ENCODE measurements around the gene USP49. TPM values are rescaled to one million over a fixed set of nuclear protein-coding genes. Genes with fewer than 3 reads are reported as not detected.

USP49 gene
- total and polyA plus RNA-seq, 2 of the 13 experiments (the other 11 are each of a cell fraction or from before 2014, with no cell fraction given) = 2.9 to 4.3 TPM

GRCh38 chr6:41780551-41781365 lies 114.4 kb downstream of the USP49 start, which contains the start of gene PRICKLE4 (continued):
- no peak for TF ChIP-seq RARG (CRISPR knock-in tag; IDR thresholded peaks at IDR 0.05; ENCODE audit: low read depth)
- TF ChIP-seq NFYB (CRISPR knock-in tag; IDR thresholded peaks at IDR 0.05) = no peak
- TF ChIP-seq KDM6A (CRISPR knock-in tag; IDR thresholded peaks at IDR 0.05; ENCODE audit: low read depth) = no peak
- TF ChIP-seq ZMYM4 (CRISPR knock-in tag; IDR thresholded peaks at IDR 0.05) = 0 out of 2 replicates have a peak, but pooled peaks have one; percentile 30
- no peak for TF ChIP-seq ZBTB10 (CRISPR knock-in tag; IDR thresholded peaks at IDR 0.05; ENCODE audit: borderline replicate concordance)
- no peak for TF ChIP-seq HDAC6 (IDR thresholded peaks at IDR 0.05; ENCODE audit: low read depth, low read length)
- no peak for TF ChIP-seq ZNF619 (CRISPR knock-in tag; IDR thresholded peaks at IDR 0.05)
- no peak for TF ChIP-seq CENPT (CRISPR knock-in tag; IDR thresholded peaks at IDR 0.05; ENCODE audit: low read depth)
- no peak for TF ChIP-seq ZNF275 (CRISPR knock-in tag; IDR thresholded peaks at IDR 0.05; ENCODE audit: borderline replicate concordance)
- TF ChIP-seq DRAP1 (CRISPR knock-in tag; IDR thresholded peaks at IDR 0.05) = no peak
- no peak for TF ChIP-seq ZNF766 (CRISPR knock-in tag; IDR thresholded peaks at IDR 0.05; ENCODE audit: borderline replicate concordance)
- TF ChIP-seq ZBTB44 (CRISPR knock-in tag; IDR thresholded peaks at IDR 0.05) = no peak
- peak; percentile 29; the same call in 1 of the 2 replicates for TF ChIP-seq ZNF772 (CRISPR knock-in tag; IDR thresholded peaks at IDR 0.05)
- TF ChIP-seq MLLT10 (CRISPR knock-in tag; IDR thresholded peaks at IDR 0.05) = no peak
- TF ChIP-seq HES4 (CRISPR knock-in tag; IDR thresholded peaks at IDR 0.05; ENCODE audit: borderline replicate concordance) = no peak
- TF ChIP-seq ISX (CRISPR knock-in tag; conservative IDR thresholded peaks at IDR 0.05) = no peak
- TF ChIP-seq ZNF558 (CRISPR knock-in tag; IDR thresholded peaks at IDR 0.05; ENCODE audit: borderline replicate concordance) = 0 out of 2 replicates have a peak, but pooled peaks have one; percentile 5
- TF ChIP-seq JDP2 (CRISPR knock-in tag; IDR thresholded peaks at IDR 0.05; ENCODE audit: borderline replicate concordance) = no peak
- TF ChIP-seq ZNF670 (CRISPR knock-in tag; IDR thresholded peaks at IDR 0.05; ENCODE audit: borderline replicate concordance) = no peak
- TF ChIP-seq ZNF430 (CRISPR knock-in tag; IDR thresholded peaks at IDR 0.05) = no peak; the same call in 1 of the 2 replicates
- TF ChIP-seq CHD4 (IDR thresholded peaks at IDR 0.05; ENCODE audit: borderline replicate concordance, low read length) = no peak
- TF ChIP-seq NFE2L1 (CRISPR knock-in tag; IDR thresholded peaks at IDR 0.05; ENCODE audit: borderline replicate concordance) = no peak
- TF ChIP-seq TOPORS (CRISPR knock-in tag; IDR thresholded peaks at IDR 0.05) = no peak
- TF ChIP-seq ZFP1 (CRISPR knock-in tag; IDR thresholded peaks at IDR 0.05) = no peak
